Tibial artery (tissue), 4 donors: Measurements from ENCODE around the gene GLDN.
A peak's percentile ranks its signal among the peaks of the same experiment; 100 is the strongest.

Experiments
- DNase-seq, 2 donors: peaks; one replicate each; pipeline ENCODE4 v3.0.0-alpha.2; 2019
- H3K27ac ChIP-seq, 2 donors: fragments of 200-600 bp; sonication (generic) in 1 of 2; 1 replicate in 1 of 2; 2 replicates in 1 of 2; pipeline ENCODE4 v1.5.1; 2018 to 2019; ENCODE audit warnings: mild to moderate bottlenecking in 1 of 2
- H3K27me3 ChIP-seq, 2 donors: fragments of 200-600 bp; sonication (generic) in 1 of 2; one replicate each; pipeline versions ENCODE4 v1.5.1 to v1.6.0; 2016 to 2019
- H3K36me3 ChIP-seq, 3 donors: fragments of 200-600 bp; sonication (generic) in 2 of 3; one replicate each; pipeline ENCODE4 v1.5.1; 2016 to 2019; ENCODE audit warnings: mild to moderate bottlenecking in 2 of 3
- H3K4me1 ChIP-seq, 4 donors: fragments of 200-600 bp; sonication (generic) in 2 of 4; 1 replicate in 3 of 4; 2 replicates in 1 of 4; pipeline ENCODE4 v1.5.1; 2016 to 2019
- H3K4me3 ChIP-seq, 2 donors: fragments of 200-600 bp; sonication (generic) in 1 of 2; 1 replicate in 1 of 2; 2 replicates in 1 of 2; pipeline ENCODE4 v1.5.1; 2018 to 2019; ENCODE audit warnings: mild to moderate bottlenecking in 2 of 2
- H3K9me3 ChIP-seq, 3 donors: fragments of 200-600 bp; sonication (generic) in 1 of 3; one replicate each; pipeline ENCODE4 v1.5.1; 2016 to 2019
- intact Hi-C: fragments of 100-400 bp; cut with DNase I; formaldehyde crosslinking; loops from one replicate; pipeline ENCODE4 v1.15.0; 2023; ENCODE audit warnings: low total_unique reads
- TF ChIP-seq, protein P1 (sequence below), 2 experiments: fragments of 200-600 bp in 1 of 2; fragments of 450-650 bp in 1 of 2; IDR thresholded peaks; one replicate each; pipeline ENCODE4 v1.5.1; 2017 to 2019; ENCODE audit warnings: antibody characterized with exemption in 2 of 2, mild to moderate bottlenecking in 1 of 2, moderate library complexity in 1 of 2

The GLDN gene

DNA sequence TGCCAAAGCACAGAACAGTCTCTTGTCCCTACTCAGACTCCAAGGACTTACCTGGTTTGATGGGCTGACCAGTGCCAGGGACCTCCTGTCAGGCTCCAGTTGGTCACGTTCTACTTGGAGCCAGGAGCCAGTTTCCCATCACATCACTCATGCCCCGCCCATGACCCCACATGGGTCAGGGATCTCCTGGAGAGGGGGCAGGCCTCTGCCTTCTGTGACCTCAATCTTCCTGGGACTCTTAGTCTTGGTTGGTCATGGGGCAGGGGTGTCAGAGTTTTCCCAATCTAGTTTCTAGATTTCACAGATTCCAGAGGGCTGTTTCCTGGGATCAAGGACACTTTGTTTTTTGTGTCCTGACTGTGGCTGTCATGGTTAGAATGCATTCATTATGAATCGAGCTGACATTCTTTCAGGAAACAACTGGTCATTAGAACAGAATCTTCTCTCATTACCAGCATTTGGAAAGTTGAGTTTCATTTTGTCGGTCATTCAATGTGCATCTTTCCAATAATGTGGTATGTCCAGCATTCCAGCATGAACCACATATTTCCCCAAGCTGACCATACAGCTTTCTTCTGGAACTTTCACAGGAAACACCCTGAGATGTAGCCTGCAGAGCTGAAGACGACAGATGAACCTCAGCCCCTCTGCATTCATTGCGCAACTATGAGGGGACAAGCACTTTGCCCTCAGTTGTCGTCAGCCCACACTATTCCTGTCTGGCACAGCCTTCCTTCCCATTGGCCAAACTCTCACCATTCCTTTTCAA lies 22.9 kb upstream of the GLDN start:
- Histone ChIP-seq H3K27me3 (no peaks in the 10 kb centered on the region), H3K4me1 (peaks cover 0 to 13% (median 0%) of the 10 kb centered on the region in 4 donors), H3K4me3 (no peak overlapping the region), H3K9me3 (no peaks in the 10 kb centered on the region), H3K36me3 (no peaks in the 10 kb centered on the region), H3K27ac (no peak overlapping the region)
- peak in 1 of 2 donors; percentile 65 for DNase-seq
- TF ChIP-seq, protein P1, sequence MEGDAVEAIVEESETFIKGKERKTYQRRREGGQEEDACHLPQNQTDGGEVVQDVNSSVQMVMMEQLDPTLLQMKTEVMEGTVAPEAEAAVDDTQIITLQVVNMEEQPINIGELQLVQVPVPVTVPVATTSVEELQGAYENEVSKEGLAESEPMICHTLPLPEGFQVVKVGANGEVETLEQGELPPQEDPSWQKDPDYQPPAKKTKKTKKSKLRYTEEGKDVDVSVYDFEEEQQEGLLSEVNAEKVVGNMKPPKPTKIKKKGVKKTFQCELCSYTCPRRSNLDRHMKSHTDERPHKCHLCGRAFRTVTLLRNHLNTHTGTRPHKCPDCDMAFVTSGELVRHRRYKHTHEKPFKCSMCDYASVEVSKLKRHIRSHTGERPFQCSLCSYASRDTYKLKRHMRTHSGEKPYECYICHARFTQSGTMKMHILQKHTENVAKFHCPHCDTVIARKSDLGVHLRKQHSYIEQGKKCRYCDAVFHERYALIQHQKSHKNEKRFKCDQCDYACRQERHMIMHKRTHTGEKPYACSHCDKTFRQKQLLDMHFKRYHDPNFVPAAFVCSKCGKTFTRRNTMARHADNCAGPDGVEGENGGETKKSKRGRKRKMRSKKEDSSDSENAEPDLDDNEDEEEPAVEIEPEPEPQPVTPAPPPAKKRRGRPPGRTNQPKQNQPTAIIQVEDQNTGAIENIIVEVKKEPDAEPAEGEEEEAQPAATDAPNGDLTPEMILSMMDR (IDR thresholded peaks at IDR 0.05): no peak
- intact Hi-C loops: no loop called here

DNA sequence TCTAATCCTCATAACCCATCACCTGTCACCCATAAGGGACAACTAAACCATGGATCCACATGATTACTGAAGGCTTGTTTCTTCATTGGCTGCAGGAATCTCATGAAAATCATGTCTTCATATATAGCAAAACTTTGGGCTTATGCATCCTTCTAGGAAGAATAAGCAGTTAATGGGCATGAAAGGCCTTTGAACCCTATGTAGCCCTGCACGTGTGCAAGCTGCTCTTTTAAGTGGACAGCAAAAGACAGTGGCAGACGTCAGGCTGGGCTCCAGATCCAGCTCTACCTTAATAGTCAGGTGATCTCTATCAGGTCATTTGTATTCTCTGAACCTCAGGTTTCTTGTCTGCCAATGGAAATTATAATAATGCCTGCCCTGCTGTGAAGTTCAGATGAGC lies 21.9 kb upstream of the GLDN start:
- TF ChIP-seq, protein P1 (IDR thresholded peaks at IDR 0.05): no peak
- no peaks in the 10 kb centered on the region for H3K9me3 ChIP-seq
- peaks cover 0 to 13% (median 0%) of the 10 kb centered on the region in 4 donors for H3K4me1 ChIP-seq
- H3K36me3 ChIP-seq: no peaks in the 10 kb centered on the region
- H3K4me3 ChIP-seq: no peak overlapping the region
- no peak for DNase-seq
- no peaks in the 10 kb centered on the region for H3K27me3 ChIP-seq
- H3K27ac ChIP-seq: no peak overlapping the region
- intact Hi-C loops: no loop called here

DNA sequence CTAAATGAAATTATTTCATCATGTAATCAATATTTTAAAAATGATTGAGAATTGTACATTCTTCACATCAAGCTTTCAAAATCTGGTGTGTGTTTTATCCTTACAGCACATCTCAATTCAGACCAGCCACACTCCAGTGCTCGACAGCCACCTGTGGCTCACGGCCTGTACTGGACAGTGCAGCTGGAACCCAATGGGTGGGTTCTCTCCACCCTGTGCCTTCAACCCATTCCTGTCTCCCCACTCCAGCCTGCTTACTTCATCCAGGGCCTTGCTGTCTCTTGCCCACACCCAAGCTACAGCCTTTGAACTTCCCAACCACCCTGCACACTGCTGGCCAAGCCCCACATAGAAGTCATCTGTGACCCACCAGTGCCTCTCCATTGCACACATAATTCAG lies 20.6 kb upstream of the GLDN start:
- no peaks in the 10 kb centered on the region for H3K36me3 ChIP-seq
- no peaks in the 10 kb centered on the region for H3K9me3 ChIP-seq
- H3K27me3 ChIP-seq: no peaks in the 10 kb centered on the region
- TF ChIP-seq, protein P1 (IDR thresholded peaks at IDR 0.05): no peak
- intact Hi-C loops: no loop called here
- DNase-seq: peak in 1 of 2 donors; percentile 31
- H3K27ac ChIP-seq: no peak overlapping the region
- H3K4me3 ChIP-seq: no peak overlapping the region
- peaks cover 0 to 13% (median 0%) of the 10 kb centered on the region in 4 donors for H3K4me1 ChIP-seq

DNA sequence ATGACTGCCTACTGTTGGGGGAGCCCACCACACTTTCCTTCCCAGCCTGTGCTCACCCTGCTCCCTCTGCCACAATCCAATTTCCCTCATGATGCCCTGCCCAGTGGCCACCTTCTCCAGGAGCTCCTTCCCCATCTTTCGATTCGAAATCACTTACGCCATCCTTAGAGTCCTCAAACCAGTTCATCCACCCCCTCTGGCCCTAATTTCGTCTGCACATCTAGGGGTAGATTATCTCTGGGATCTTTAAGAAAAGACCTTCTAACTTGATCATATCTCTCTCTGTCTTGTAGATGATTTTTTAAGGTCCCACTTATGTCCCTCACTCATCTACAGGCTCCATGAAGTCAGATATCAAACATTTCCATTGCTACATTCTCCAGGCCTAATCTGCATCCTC lies 20.1 kb upstream of the GLDN start:
- H3K36me3 ChIP-seq: no peaks in the 10 kb centered on the region
- H3K27ac ChIP-seq: no peak overlapping the region
- H3K4me3 ChIP-seq: no peak overlapping the region
- TF ChIP-seq, protein P1 (IDR thresholded peaks at IDR 0.05): no peak
- H3K9me3 ChIP-seq: no peaks in the 10 kb centered on the region
- intact Hi-C loops: no loop called here
- DNase-seq: peak in 1 of 2 donors; percentile 23
- H3K4me1 ChIP-seq: peaks cover 0 to 13% (median 0%) of the 10 kb centered on the region in 4 donors
- no peaks in the 10 kb centered on the region for H3K27me3 ChIP-seq

DNA sequence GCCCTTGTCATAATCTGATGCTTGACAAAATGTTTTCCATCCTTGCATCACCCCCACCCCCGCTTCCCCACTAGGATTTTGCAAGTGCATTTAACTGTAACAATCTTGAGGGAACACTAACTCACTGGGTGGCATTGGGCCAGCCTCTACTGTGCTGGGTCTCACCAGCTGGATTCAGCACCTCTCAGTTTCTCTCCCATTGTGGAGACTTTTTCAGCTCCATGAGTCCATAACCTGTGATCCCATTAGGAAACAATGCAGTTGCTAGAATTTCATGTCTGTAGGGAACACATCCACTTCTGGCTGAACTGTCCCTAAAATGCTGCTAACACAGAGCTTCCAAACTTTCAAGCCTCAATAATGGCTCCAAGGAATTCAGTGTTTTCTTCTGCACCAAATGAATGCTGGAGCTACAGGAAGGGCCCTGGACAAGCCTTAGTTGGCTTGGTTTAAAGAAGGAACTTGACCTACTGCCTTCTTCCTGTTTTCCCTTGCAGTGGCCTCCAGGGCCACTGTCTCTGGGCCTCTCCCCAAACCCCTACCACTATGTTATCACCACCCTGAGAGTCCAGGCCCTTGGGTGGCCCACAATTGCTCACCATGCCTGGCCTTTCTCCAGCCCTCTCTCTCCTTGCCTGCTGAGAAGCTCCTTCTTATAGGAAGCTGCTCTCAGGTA lies 18.7 kb upstream of the GLDN start:
- H3K27ac ChIP-seq: no peak overlapping the region
- H3K27me3 ChIP-seq: no peaks in the 10 kb centered on the region
- H3K36me3 ChIP-seq: no peaks in the 10 kb centered on the region
- no peak overlapping the region for H3K4me3 ChIP-seq
- TF ChIP-seq, protein P1 (IDR thresholded peaks at IDR 0.05): no peak
- DNase-seq: peak; percentile 79 to 86
- H3K9me3 ChIP-seq: no peaks in the 10 kb centered on the region
- intact Hi-C loops: no loop called here
- peaks cover 0 to 13% (median 0%) of the 10 kb centered on the region in 4 donors for H3K4me1 ChIP-seq
